DMS53 treated with DMSO at 0.1 percent for 48 hours (cell line): ENCODE results near the gene PTPRM.

Experiments
- DNase-seq: peaks from one replicate; lab custom pipeline; 2025; ENCODE audit not compliant: unreplicated experiment; lab: John Stamatoyannopoulos, UW

The PTPRM gene

GRCh38 chr18:8197499-8197898 lies 630.4 kb downstream of the PTPRM start:
- DNase-seq, result no peak

GRCh38 chr18:8207996-8208395 lies 640.9 kb downstream of the PTPRM start:
- DNase-seq, result no peak

GRCh38 chr18:8208716-8209115 lies 641.6 kb downstream of the PTPRM start:
- no peak for DNase-seq

GRCh38 chr18:8212896-8213780 lies 646.0 kb downstream of the PTPRM start:
- no peak for DNase-seq

- no peak for DNase-seq
Measured at GRCh38 chr18:8215741-8216140, 648.6 kb downstream of the PTPRM start.

- no peak for DNase-seq
Measured at GRCh38 chr18:8217051-8217564, 650.0 kb downstream of the PTPRM start.

GRCh38 chr18:8218197-8218596 lies 651.1 kb downstream of the PTPRM start:
- DNase-seq, result no peak

GRCh38 chr18:8221452-8221851 lies 654.3 kb downstream of the PTPRM start:
- no peak for DNase-seq

GRCh38 chr18:8224576-8224975 lies 657.5 kb downstream of the PTPRM start:
- no peak for DNase-seq

- no peak for DNase-seq
Measured at GRCh38 chr18:8229040-8229439, 661.9 kb downstream of the PTPRM start.

- no peak for DNase-seq
Measured at GRCh38 chr18:8229787-8230186, 662.7 kb downstream of the PTPRM start.

GRCh38 chr18:8231316-8231715 lies 664.2 kb downstream of the PTPRM start:
- no peak for DNase-seq

- no peak for DNase-seq
Measured at GRCh38 chr18:8232791-8233190, 665.7 kb downstream of the PTPRM start.

- no peak for DNase-seq
Measured at GRCh38 chr18:8235894-8236293, 668.8 kb downstream of the PTPRM start.

GRCh38 chr18:8238507-8238906 lies 671.4 kb downstream of the PTPRM start:
- DNase-seq, result no peak

GRCh38 chr18:8241731-8242130 lies 674.6 kb downstream of the PTPRM start:
- DNase-seq, result no peak

GRCh38 chr18:8242151-8242696 lies 675.1 kb downstream of the PTPRM start:
- no peak for DNase-seq

- DNase-seq, result no peak
Measured at GRCh38 chr18:8247700-8248099, 680.6 kb downstream of the PTPRM start.

- no peak for DNase-seq
Measured at GRCh38 chr18:8248576-8248975, 681.5 kb downstream of the PTPRM start.

- no peak for DNase-seq
Measured at GRCh38 chr18:8249811-8250210, 682.7 kb downstream of the PTPRM start.

- no peak for DNase-seq
Measured at GRCh38 chr18:8252371-8252770, 685.3 kb downstream of the PTPRM start.

- DNase-seq, result no peak
Measured at GRCh38 chr18:8253944-8254343, 686.8 kb downstream of the PTPRM start.
